G401.6 (cell line): ENCODE measurements around the gene RBM47.

Source experiments
- FAIRE-seq: peaks from 2 replicates; lab custom pipeline; 2012; peaks lifted over from hg19 to GRCh38; lab: Jason Lieb, UNC

Gene RBM47

GRCh38 chr4:40623707-40624106 lies 6.0 kb downstream of the RBM47 start:
- no peak for FAIRE-seq

- no peak for FAIRE-seq
Observed at GRCh38 chr4:40622913-40623312, 6.8 kb downstream of the RBM47 start.

- peak; percentile 46 for FAIRE-seq
Observed at GRCh38 chr4:40621592-40622512, 7.8 kb downstream of the RBM47 start.

- FAIRE-seq, result no peak
Observed at GRCh38 chr4:40621229-40621591, 8.5 kb downstream of the RBM47 start.

GRCh38 chr4:40619600-40619999 lies 10.1 kb downstream of the RBM47 start:
- no peak for FAIRE-seq

- no peak for FAIRE-seq
Observed at GRCh38 chr4:40617872-40618271, 11.8 kb downstream of the RBM47 start.

GRCh38 chr4:40614031-40614430 lies 15.6 kb downstream of the RBM47 start:
- FAIRE-seq, result no peak

GRCh38 chr4:40613456-40613855 lies 16.2 kb downstream of the RBM47 start:
- no peak for FAIRE-seq

GRCh38 chr4:40612831-40613230 lies 16.8 kb downstream of the RBM47 start:
- FAIRE-seq, result no peak

GRCh38 chr4:40612283-40612682 lies 17.4 kb downstream of the RBM47 start:
- FAIRE-seq, result no peak

- FAIRE-seq, result no peak
Observed at GRCh38 chr4:40608628-40609027, 21.0 kb downstream of the RBM47 start.

- FAIRE-seq, result no peak
Observed at GRCh38 chr4:40607221-40607620, 22.4 kb downstream of the RBM47 start.

GRCh38 chr4:40606239-40606767 lies 23.4 kb downstream of the RBM47 start:
- FAIRE-seq, result no peak

GRCh38 chr4:40603281-40603680 lies 26.4 kb downstream of the RBM47 start:
- FAIRE-seq, result no peak

GRCh38 chr4:40601641-40602040 lies 28.0 kb downstream of the RBM47 start:
- no peak for FAIRE-seq

GRCh38 chr4:40600850-40601249 lies 28.8 kb downstream of the RBM47 start:
- FAIRE-seq, result no peak

- FAIRE-seq, result no peak
Observed at GRCh38 chr4:40599431-40599830, 30.2 kb downstream of the RBM47 start.

GRCh38 chr4:40596522-40596921 lies 33.1 kb downstream of the RBM47 start:
- FAIRE-seq, result no peak

- FAIRE-seq, result no peak
Observed at GRCh38 chr4:40595981-40596380, 33.7 kb downstream of the RBM47 start.

- no peak for FAIRE-seq
Observed at GRCh38 chr4:40594261-40595178, 35.1 kb downstream of the RBM47 start.

GRCh38 chr4:40592034-40592433 lies 37.6 kb downstream of the RBM47 start:
- no peak for FAIRE-seq

- peak; percentile 21 for FAIRE-seq
Observed at GRCh38 chr4:40587826-40588225, 41.8 kb downstream of the RBM47 start.

- no peak for FAIRE-seq
Observed at GRCh38 chr4:40587351-40587750, 42.3 kb downstream of the RBM47 start.
